H1 (cell line): ENCODE results near the gene PASK. TPM values are rescaled to one million over a fixed set of nuclear protein-coding genes. Genes with fewer than 3 reads are reported as not detected.

ENCODE experiments used
- BACH1 ChIP-seq: IDR thresholded peaks from 2 replicates; pipeline ENCODE4 v1.6.1; 2012; ENCODE audit warnings: low read length, improper control_type of control experiment
- CTCF ChIP-seq, 3 experiments: IDR thresholded peaks; 1 replicate in 2 of 3; 2 replicates in 1 of 3; pipeline versions ENCODE4 v1.5.1 to v1.6.1; 2011; ENCODE audit warnings: low read length in 3 of 3, mild to moderate bottlenecking in 3 of 3, inconsistent platforms in 2 of 3, low read depth in 1 of 3, moderate library complexity in 1 of 3; ENCODE audit not compliant: insufficient read depth in 1 of 3; ENCODE audit errors: control extremely low read depth in 1 of 3
- MAFK ChIP-seq: IDR thresholded peaks from 2 replicates; pipeline ENCODE4 v1.6.1; 2012; ENCODE audit warnings: low read depth, mild to moderate bottlenecking, improper control_type of control experiment, low read length
- PHF8 ChIP-seq: fragments of 200-600 bp; sonication (generic); conservative IDR thresholded peaks from 2 replicates; pipeline ENCODE4 v1.7.1; 2012; ENCODE audit warnings: low read depth, mild to moderate bottlenecking, inconsistent platforms, low read length, moderate library complexity
- RBBP5 ChIP-seq: IDR thresholded peaks from 2 replicates; pipeline ENCODE4 v1.7.1; 2012; ENCODE audit warnings: low read depth, mild to moderate bottlenecking, inconsistent platforms, low read length, moderate library complexity, borderline replicate concordance
- RNF2 ChIP-seq: fragments of 200-900, 300-1000 bp; sonication (generic); IDR thresholded peaks from 2 replicates; pipeline ENCODE4 v1.7.1; 2016; ENCODE audit warnings: borderline replicate concordance, low read depth, mild to moderate bottlenecking, antibody characterized with exemption, low read length; ENCODE audit not compliant: poor library complexity, severe bottlenecking; ENCODE audit errors: missing control alignments
- polyA plus RNA-seq, 7 experiments: library from polyadenylated mRNA; depleted of rRNA in 3 of 7; stranded (reverse) in 5 of 7; unstranded in 2 of 7; fragments of >200 nt in 5 of 7; fragments of 200-250 nt in 2 of 7; gene quantifications; 1 replicate in 5 of 7; 2 replicates in 1 of 7; 4 replicates in 1 of 7; pipeline versions ENCODE4 v1.2.1 to v1.2.3, GENCODE V29; 2011 to 2013; ENCODE audit warnings: missing spikeins in 2 of 7, mixed read lengths in 2 of 7
- total RNA-seq: library from RNA; stranded (reverse); fragmentation: NEBNext Ultra II Directional; extraction: Animal tissue kit (Norgen Biotek cat#: 25700); gene quantifications from 2 replicates; pipeline ENCODE4 v1.2.1, GENCODE V29; 2021

PASK gene
- total and polyA plus RNA-seq, 2 of the 8 experiments (the other 6 are each of a cell fraction or from before 2014, with no cell fraction given) = 20.5 to 66.1 TPM

- no peak for TF ChIP-seq CTCF (IDR thresholded peaks at IDR 0.05; ENCODE audit: control extremely low read depth in 1 of 3, insufficient read depth in 1 of 3, low read depth in 1 of 3, low read length in 3 of 3)
- no peak for TF ChIP-seq MAFK
- TF ChIP-seq BACH1 = no peak
- no peak for TF ChIP-seq RBBP5
- no peak for TF ChIP-seq PHF8
- no peak for TF ChIP-seq RNF2
- TF ChIP-seq, all 59 proteins: peak for 0
These were observed 78.2 kb downstream of the PASK start (continued) for GRCh38 chr2:241070811-241071676.
